HG03064 (cell line): Measurements from ENCODE around the gene JPH3.

Source experiments
- ATAC-seq: cut with Tn5 transposase; IDR thresholded peaks from one replicate; pipeline ENCODE4 v1.9.1; 2021; ENCODE audit warnings: low read depth; ENCODE audit not compliant: unreplicated experiment

Gene JPH3

DNA sequence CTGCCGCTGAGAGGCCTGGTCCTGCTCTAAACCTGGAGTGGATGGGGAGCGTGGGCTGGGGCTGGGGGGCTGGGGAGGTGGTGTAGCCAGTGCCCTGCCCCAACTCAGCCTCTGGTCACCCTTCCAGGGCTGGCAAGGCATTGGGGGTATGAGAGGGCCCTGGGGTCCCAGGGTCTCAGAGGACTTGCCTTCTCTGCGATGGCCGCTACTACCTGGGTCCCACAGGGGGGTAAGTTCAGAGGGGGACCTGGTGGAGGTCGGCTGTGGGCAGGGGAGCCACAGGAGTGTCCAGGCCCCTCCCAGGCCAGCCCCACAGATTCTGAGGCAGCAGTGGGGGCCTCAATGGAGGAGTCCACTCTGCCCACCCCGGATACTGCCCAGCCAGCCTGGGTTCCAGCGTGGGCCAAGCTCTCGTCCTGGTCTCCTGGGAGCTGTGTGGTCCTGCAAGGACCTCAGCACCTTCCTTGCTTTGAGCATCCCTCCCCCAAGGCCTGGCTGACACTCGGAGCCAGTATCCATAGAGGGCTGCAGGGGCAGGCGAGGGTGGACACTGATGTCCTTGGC is 20.5 kb downstream of the JPH3 start:
- no peak for ATAC-seq

DNA sequence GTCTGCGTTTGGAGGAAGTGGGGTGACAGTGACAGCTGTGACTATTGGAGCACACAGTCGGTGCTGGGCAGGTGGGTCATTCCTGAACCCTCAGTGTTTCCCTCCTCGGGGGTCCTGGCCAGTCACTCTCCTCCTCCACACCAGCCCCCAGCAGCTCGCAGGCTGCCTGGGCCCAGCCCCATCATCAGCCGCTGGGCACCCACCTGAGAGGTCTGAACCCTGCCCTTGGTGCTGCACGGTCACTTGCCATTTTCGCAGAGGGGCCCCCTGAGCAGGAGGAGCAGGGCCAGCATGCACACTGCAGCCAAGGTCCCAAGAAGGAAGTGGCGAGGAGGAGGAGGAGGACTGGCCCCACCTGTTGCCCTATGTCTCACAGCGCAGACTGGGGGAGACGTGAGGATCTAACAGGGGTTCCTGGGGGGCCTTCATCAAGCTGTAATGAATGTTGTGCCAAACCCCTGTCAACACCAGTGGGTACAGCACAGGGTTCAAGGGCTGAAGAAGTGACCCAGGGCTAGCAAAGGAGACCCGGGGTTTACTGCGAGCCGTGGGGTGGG is 23.0 kb downstream of the JPH3 start:
- no peak for ATAC-seq

DNA sequence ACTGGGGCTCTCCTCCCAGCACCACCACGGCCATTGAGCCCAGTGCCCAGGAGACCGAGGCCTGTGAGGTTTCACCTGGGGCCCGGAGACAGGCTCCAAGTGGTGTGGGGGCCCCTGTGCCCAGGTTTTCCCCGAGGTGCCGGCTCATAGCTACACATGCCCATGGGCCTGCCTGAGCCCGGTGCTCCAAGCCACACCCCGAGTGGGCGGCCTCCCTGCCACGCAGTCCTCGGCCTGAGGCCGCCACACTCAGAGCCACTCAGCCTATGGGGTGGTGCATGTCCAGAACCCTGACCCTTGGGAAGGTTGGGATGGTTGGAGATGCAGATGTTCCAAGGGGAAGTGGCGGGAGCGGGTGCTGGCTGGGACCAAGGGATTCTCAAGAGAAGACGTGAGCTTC is 24.1 kb downstream of the JPH3 start:
- no peak for ATAC-seq

DNA sequence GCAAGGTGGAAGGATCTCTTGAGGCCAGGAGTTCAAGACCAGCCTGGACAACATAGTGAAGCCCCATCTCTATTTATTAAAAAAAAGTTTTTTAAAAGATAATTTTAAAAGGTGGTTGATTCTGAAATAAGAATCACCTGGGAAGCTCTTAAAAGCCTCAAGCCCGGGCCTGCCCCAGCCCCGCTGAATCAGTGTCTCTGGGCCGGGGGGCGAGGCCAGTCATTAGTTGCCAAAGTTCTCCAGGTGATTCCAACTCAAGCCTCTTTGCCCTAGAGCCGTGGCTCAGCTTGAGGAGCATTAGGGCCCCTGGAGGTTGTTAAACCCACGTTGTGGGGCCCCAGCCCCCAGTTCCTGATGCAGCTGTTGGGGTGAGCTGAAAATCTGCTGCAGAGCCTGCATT is 24.6 kb downstream of the JPH3 start:
- ATAC-seq = no peak

DNA sequence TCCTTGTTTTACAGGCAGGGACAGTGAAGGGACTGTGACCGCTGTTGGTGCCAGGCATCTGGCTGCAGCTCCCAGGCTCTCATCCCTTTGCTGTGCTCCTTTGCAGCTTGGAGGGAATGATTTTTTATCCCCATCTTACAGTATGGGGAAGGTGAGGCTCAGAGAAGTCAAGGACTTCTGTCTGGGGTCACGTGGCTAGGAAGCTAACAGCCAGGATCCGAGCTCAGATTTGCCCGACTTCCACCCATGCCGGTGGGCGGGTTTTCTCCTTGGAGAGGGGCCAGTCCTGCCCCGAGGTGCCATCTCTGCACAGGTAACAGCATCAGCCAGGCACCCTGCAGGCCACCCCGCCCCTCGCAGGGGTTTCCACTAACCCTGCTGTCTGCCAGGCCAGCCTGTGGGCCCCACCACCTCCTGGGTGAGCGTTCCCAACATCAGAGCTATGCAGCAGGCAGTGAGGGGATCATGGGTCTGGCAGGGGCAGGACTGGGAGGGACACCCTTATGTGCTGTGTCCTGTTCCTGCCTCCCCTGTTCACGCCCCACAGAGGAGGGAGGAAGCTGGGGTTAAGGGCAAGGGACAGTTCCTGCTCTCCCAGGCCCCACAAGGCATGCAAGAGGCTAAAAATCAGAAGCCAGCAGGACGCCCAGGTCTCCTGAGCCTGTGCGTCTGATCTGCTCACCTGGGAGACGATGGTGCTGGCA is 25.4 kb downstream of the JPH3 start:
- no peak for ATAC-seq

DNA sequence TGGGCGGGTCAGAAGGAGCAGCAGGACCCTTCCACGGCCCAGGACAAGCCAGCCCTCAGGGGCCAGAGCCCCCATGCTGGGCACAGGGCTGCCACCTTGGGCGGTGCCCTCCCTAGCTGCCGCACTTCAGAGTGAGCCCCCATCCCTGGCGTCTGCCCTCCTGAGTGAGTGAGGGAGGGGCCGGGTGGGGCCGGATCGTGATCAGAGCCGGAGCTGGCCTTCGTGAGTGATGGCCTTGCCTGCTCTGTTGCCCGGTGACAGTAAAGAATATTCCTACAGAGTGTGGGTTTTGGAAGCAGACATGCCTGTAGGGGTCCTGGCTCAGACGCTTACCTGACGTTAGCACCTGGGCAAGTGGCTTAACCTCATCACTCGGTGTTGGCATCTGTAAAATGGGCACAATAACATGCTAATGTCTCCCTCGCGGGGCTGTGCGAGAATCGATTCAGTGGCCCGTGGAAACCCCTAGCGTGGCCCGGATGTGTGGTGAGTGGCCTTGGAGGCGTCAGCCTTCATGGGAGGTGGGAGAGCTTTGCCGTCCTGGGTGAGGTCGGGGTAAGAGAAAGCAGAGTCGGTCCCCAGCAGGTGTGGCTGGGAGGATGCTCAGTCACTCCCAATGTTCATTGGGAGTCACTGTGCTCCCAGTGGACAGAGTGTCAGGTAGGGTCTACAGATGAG is 26.1 kb downstream of the JPH3 start:
- no peak for ATAC-seq

DNA sequence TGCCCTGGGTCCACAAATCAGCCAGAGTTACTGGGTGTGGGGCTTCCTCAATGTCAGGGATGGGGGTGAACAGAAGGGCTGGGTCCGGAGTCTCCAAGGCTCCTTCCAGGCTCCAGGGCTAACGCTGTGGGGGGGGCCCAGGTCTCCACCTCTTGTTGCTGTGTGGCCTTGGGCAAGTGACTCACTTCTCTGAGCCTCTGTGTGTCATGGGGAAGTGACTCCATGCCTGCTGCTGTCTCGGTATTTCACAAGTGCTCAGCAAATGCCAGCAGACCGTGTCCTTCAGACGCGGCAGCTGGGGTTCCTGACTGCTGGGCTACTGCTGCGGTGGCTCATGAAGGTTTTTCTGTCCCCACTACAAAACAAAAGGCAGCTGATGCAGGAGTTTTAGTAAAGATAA is 26.6 kb downstream of the JPH3 start:
- no peak for ATAC-seq

DNA sequence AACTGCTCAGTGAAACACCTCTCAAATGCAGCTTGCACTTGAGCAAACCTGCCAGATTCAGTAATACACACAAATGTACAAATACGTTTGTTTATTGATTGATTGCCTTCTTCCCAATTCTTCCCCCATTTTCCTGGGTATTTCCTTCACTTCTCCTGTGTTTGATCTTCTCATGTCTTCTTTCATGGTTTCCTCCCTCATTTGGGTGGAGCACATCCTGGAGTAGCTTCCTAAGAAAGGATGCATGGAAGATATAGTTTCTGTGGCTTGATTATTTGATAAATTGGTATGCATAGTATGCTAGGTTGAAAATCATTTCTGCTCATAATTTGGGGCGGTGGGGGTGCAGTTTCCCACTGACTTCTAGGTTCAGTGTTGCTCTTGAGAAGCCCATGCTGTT is 28.8 kb downstream of the JPH3 start:
- no peak for ATAC-seq

DNA sequence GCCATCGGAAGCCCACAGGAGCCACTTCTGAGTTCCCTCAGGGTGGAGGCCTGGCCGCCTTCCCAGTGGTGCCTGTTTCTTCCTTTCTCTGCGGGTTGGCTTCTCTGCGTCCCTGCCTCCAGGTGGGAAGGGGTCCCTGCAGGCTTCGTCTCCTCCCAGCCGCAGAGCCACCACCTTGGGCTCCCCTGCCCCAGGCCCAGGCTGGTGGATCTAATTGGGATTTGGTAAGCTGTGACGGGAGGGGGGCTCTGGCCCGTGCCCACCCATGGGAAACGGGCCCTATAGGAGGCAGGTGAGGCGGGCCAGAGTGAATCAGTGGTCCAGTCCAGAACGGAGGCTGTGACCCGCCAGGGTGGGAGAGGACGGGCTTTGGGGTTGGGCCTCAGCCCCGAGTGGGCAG is 32.1 kb downstream of the JPH3 start:
- no peak for ATAC-seq

DNA sequence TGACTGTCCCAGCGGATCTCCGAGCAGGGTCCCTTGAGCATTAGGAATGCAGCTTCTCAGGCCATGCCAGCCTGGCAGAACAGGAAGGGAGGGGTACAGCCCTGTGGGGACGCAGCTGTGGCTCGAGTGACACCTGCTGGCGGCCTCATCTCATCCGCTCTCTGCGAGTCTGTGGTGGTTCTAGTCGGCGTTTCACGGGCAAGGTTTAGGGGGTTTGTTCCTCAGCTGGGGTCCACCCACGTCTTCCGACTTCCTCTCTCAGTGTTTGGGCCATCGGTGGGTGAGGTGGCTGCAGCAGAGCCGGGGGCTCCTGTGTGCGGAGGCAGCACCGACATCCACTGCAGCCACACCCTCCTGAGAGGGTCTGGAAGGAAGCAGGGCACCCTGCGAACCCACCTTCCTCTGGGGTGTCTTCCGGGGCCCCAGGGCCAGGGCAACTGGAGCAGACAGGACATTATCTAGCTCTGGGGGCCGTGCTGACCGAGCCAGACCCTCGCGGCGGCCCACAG is 33.3 kb downstream of the JPH3 start:
- ATAC-seq = no peak

DNA sequence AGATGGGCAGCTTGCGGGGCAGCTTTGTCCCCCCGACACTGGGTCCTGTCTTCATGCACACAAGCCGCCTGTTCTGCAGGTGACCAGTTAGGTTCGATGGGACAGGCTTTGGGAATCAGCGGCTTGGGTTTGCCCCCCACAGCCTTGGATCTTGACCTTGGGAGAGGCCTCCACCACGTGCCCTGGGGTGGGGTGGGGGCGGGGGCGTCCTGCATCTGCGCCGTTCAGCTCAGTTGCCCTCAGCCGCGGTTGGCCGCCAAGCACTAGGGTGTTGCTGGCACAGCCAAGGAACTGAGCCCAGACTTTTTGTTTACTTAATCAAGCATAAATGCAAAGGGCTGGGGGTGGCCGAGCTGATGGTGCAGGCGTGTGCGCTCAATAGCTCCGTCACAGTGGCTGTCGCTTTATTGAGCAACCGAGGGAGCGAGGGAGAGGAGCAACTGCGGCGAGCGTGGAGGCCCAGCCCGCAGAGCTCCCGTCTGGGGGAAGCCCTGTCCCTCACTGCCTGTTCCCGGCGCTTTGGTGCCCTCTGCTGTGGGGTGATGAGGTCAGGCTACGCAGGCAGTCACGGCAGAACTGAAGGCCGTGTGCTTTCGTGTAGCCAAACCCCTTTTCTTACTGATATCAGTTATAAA is 33.9 kb downstream of the JPH3 start:
- no peak for ATAC-seq

DNA sequence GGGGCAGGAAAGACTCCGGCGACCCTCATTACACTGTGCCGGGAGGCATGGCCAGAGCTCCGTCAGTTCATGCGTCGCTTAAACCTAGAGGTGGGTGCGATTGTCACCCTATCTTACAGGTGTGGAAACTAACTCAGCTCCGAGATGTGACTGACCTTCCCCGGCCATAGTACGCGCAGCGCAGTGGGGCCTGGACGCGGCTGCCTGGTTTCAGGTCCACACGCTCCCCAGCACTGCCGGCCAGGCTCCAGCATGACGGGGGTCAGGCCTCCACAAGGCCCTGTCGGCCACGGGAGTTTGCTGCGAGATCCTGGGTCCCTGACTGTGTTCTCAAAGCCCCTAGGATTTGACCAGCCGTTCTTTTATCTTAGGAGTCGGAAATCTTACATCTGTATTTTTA is 34.4 kb downstream of the JPH3 start:
- ATAC-seq = no peak

DNA sequence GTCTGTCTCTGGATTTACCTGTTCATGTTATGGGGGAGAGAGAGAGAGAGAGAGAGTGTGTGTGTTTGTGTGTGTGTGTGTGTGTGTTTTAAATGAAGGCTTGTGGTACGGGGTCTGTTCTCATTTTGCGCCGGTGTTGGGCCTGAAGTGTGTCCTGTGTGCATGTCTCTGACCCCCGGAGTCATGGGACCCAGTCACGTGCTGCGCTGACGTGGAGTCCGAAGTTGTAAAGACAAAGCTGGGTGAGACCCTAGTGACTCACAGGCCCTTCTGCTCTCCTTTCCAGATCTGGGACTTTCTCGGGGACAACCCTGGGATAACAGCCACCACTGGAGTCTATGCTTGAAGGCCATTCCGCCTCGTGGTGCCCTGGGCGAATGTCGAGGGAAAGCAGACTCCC is 35.0 kb downstream of the JPH3 start:
- ATAC-seq = no peak

DNA sequence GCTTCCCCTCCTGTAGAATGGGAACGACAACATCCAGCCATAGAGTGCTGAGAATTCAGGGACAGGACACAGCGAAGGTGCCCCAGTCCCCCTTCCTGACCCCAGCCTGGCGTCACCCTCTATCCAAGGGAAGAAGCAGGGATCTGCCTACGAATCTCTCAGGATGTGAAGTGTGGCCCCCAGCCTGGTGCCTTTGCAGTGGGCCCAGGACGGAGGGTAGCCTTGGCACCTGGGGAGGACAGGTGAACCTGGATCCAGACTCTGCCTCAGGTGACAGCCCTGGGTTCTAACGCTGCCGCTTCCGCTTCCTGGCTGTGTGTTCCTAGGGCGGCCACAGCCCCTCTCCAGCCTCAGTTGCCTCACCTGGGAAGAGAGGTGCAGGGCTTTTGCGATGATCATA is 36.4 kb downstream of the JPH3 start:
- no peak for ATAC-seq

DNA sequence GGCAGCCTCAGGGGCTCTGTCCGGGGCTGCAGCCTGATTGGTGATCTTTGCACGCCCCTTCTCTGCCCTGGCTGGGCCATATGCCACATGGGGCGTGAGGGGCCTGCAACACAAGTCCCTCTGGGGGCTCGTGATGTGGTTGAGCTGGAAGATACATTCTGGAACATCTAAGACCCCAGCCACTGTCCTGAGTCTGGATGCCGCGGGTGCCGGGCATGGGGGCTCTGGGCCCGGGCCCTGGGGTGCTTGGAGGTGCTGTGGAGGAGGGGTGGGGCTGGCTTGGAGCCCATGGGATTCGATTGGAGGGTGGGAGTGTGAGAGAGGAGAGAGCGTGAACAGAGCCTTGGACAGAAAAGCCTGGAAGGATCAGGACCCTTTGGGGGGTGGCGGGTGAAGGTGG is 39.4 kb downstream of the JPH3 start:
- no peak for ATAC-seq

DNA sequence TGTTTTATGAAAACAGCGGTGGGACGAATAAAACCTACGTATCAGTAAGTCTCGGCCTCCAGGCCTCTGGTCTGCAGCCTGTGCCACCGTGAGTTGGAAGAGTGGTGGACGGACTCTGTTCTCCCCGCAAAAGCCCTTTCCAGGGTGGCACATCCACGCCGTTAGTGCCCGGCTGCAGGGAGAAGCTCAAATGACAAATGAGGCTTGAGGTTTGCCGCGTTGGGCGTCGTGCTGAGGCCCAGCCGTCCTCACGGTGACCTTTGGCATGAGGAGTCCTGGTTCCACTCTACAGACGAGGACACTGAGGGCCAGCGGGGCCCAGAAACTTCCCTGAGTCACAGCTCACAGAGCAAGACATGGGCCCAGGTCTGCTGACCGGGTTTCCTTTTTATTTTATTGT is 40.2 kb downstream of the JPH3 start:
- no peak for ATAC-seq

DNA sequence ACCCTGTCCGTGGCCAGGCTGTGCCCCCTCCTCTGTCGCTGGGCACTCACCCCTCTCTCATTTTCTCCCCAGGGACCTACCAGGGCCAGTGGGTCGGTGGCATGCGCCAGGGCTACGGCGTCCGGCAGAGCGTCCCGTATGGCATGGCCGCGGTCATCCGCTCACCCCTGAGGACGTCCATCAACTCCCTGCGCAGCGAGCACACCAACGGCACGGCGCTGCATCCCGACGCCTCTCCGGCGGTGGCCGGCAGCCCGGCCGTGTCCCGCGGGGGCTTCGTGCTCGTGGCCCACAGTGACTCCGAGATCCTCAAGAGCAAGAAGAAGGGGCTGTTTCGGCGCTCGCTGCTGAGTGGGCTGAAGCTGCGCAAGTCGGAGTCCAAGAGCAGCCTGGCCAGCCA is 41.9 kb downstream of the JPH3 start:
- no peak for ATAC-seq

DNA sequence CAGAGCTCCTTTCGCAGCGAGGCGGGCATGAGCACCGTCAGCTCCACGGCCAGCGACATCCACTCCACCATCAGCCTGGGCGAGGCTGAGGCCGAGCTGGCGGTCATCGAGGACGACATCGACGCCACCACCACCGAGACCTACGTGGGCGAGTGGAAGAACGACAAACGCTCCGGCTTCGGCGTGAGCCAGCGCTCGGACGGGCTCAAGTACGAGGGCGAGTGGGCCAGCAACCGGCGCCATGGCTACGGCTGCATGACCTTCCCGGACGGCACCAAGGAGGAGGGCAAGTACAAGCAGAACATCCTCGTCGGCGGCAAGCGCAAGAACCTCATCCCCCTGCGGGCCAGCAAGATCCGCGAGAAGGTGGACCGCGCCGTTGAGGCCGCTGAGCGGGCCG is 42.3 kb downstream of the JPH3 start:
- no peak for ATAC-seq

DNA sequence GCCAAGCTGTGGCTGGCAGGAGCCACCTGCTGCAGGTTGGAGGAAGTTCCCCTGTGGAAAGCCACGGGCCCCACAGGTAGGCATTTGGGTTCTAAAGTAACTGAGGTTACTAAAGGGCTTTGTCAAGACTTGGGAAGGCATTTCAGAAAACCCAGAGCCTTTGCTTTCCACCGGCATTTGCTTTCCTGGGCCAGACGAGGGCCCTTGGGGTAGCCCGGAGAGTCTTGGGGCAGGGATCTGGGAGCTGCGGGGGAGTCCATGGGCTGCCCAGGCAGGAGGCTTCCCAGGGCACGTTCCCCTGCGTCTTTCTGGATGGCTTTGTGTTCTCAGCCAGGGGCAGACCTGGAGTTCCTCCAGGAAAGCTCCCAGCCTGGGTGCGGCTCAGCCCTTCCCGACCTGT is 43.5 kb downstream of the JPH3 start:
- ATAC-seq = no peak

DNA sequence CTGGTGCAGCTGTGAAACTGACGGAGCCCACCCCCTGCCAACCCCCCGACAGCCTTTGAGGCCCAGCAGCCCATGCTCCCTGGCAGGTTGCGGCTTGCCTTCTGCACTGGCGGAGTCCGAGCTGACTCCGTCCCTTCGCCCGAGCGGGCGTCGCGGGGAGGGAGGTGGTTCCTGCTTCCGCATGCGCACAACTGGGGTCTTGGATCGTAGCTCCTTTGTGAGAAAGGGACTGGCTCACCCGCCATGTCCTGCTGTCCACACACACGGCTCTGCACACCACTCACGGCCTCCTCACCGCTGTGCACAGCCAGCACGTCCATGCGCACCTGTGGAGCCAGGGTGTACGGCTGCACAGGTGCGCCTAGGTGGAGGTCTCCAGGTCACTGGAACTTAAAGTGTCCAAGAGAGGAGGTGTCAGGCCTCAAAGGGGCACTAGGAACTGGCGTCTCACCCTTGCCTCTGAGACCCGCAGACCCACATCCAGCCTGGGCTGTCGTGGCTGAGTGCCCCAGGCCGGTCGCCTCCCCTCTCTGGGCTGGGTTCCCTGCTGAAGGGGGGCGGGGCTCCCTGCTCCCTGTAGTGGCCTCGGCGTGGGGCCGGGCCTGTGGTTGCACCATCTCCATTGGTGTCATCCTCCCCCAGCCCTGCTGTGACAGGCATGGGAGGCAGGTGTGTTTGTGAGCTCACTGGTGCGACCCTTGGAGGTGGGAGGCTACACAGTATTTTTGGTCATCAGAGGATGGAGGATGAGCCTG is 45.3 kb downstream of the JPH3 start:
- no peak for ATAC-seq

DNA sequence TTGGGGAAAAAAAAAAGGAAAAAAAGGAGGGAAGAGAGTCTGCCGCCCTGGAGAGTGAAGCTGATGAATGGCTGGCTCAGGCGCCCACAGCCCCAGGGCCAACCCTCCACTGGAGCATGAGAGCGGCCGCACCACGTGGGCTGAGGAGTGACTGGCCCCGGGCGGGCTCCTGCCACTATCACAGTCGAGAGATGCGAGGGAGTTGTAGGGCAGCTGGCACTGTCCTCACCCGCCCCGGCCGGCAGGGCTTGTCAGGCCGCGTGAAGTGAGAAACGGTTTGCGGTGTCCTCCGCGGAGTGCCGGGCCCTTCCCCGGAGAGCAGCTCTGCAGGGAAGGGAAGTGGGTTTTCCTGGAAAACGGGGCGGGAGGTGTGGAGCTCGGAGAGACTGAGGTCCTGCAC is 45.9 kb downstream of the JPH3 start:
- no peak for ATAC-seq
